Bone marrow (tissue), 2 donors: ENCODE data around the gene NEU1.

Experiments
- DNase-seq, 2 donors: peaks; one replicate each; lab custom pipeline; 2025; lab: John Stamatoyannopoulos, UW

NEU1 gene

GRCh38 chr6:31896493-31896855 lies 33.9 kb upstream of the NEU1 start:
- no peak for DNase-seq

GRCh38 chr6:31892821-31893220 lies 30.2 kb upstream of the NEU1 start:
- no peak for DNase-seq

GRCh38 chr6:31889331-31889972 lies 26.8 kb upstream of the NEU1 start:
- no peak for DNase-seq

- DNase-seq = peak in 1 of 2 donors; percentile 12
Measured at GRCh38 chr6:31888276-31889258, 25.9 kb upstream of the NEU1 start.

- DNase-seq = no peak
Measured at GRCh38 chr6:31887173-31888007, 24.8 kb upstream of the NEU1 start.

GRCh38 chr6:31886541-31886991 lies 23.9 kb upstream of the NEU1 start:
- DNase-seq = no peak

GRCh38 chr6:31884528-31885035 lies 22.0 kb upstream of the NEU1 start:
- DNase-seq = no peak

GRCh38 chr6:31883676-31884075 lies 21.1 kb upstream of the NEU1 start:
- no peak for DNase-seq

- DNase-seq = no peak
Measured at GRCh38 chr6:31882344-31882743, 19.7 kb upstream of the NEU1 start.

- no peak for DNase-seq
Measured at GRCh38 chr6:31881136-31881859, 18.7 kb upstream of the NEU1 start.

- no peak for DNase-seq
Measured at GRCh38 chr6:31880616-31881015, 18.0 kb upstream of the NEU1 start.

- no peak for DNase-seq
Measured at GRCh38 chr6:31879901-31880300, 17.3 kb upstream of the NEU1 start.

- DNase-seq = no peak
Measured at GRCh38 chr6:31879143-31879542, 16.5 kb upstream of the NEU1 start.

GRCh38 chr6:31878726-31879125 lies 16.1 kb upstream of the NEU1 start, which contains the start of gene SLC44A4:
Gene SLC44A4 (minus strand): TSS chr6:31878997. CDS start chr6:31878980, 17 bp downstream.
- no peak for DNase-seq

- no peak for DNase-seq
Measured at GRCh38 chr6:31878222-31878621, 15.6 kb upstream of the NEU1 start.

GRCh38 chr6:31877651-31878161 lies 15.1 kb upstream of the NEU1 start:
- DNase-seq = no peak

- no peak for DNase-seq
Measured at GRCh38 chr6:31877125-31877650, 14.6 kb upstream of the NEU1 start.

- DNase-seq = no peak
Measured at GRCh38 chr6:31876357-31876756, 13.7 kb upstream of the NEU1 start.

- DNase-seq = no peak
Measured at GRCh38 chr6:31875877-31876276, 13.3 kb upstream of the NEU1 start.

- DNase-seq = no peak
Measured at GRCh38 chr6:31874836-31875572, 12.4 kb upstream of the NEU1 start.
